HEK293 (cell line): Measurements from ENCODE around the gene PRSS33.

Experiments used
- REPIN1 ChIP-seq: fragments of 450-650 bp; formaldehyde crosslinking; IDR thresholded peaks from 2 replicates; pipeline ENCODE4 v1.5.1; 2017; ENCODE audit warnings: missing biosample characterization, missing genetic modification characterization, low read depth
- WT1 ChIP-seq: fragments of 450-650 bp; formaldehyde crosslinking; IDR thresholded peaks from 2 replicates; pipeline ENCODE4 v1.5.1; 2016; ENCODE audit warnings: missing biosample characterization, missing genetic modification characterization
- YY1 ChIP-seq: fragments of 450-650 bp; formaldehyde crosslinking; IDR thresholded peaks from 2 replicates; pipeline ENCODE4 v1.5.1; 2018; ENCODE audit warnings: missing biosample characterization, missing genetic modification characterization
- ZFP37 ChIP-seq: fragments of 450-650 bp; formaldehyde crosslinking; IDR thresholded peaks from 2 replicates; pipeline ENCODE4 v1.5.1; 2016; ENCODE audit warnings: missing biosample characterization, missing genetic modification characterization
- ZNF121 ChIP-seq: fragments of 450-650 bp; formaldehyde crosslinking; IDR thresholded peaks from 2 replicates; pipeline ENCODE4 v1.5.1; 2016; ENCODE audit warnings: missing biosample characterization, missing genetic modification characterization
- ZNF146 ChIP-seq: fragments of 450-650 bp; formaldehyde crosslinking; IDR thresholded peaks from 2 replicates; pipeline ENCODE4 v1.5.1; 2016; ENCODE audit warnings: missing biosample characterization, missing genetic modification characterization
- ZNF16 ChIP-seq: fragments of 450-650 bp; formaldehyde crosslinking; IDR thresholded peaks from 2 replicates; pipeline ENCODE4 v1.5.1; 2016; ENCODE audit warnings: low read depth, missing biosample characterization, missing genetic modification characterization
- ZNF174 ChIP-seq: fragments of 450-650 bp; formaldehyde crosslinking; IDR thresholded peaks from 2 replicates; pipeline ENCODE4 v1.5.0; 2017; ENCODE audit warnings: missing biosample characterization, mild to moderate bottlenecking, missing genetic modification characterization
- ZNF2 ChIP-seq: fragments of 450-650 bp; formaldehyde crosslinking; IDR thresholded peaks from 2 replicates; pipeline ENCODE4 v1.5.1; 2016; ENCODE audit warnings: missing biosample characterization, missing genetic modification characterization
- ZNF266 ChIP-seq: fragments of 450-650 bp; formaldehyde crosslinking; IDR thresholded peaks from 2 replicates; pipeline ENCODE4 v1.5.1; 2016; ENCODE audit warnings: missing biosample characterization, missing genetic modification characterization, low read depth
- ZNF274 ChIP-seq, 2 experiments: fragments of 200-500 bp in 1 of 2; fragments of 450-650 bp in 1 of 2; sonication (Bioruptor generic) in 1 of 2; formaldehyde crosslinking in 1 of 2; IDR thresholded peaks; 2 replicates each; pipeline versions ENCODE4 v1.5.1 to v1.6.1; 2014 to 2016; ENCODE audit warnings: borderline replicate concordance in 1 of 2, inconsistent platforms in 1 of 2, low read length in 1 of 2, missing biosample characterization in 1 of 2, missing genetic modification characterization in 1 of 2
- ZNF335 ChIP-seq: fragments of 450-650 bp; formaldehyde crosslinking; conservative IDR thresholded peaks from 2 replicates; pipeline ENCODE4 v1.5.1; 2016; ENCODE audit warnings: missing biosample characterization, missing genetic modification characterization
- ZNF341 ChIP-seq: fragments of 450-650 bp; formaldehyde crosslinking; IDR thresholded peaks from 2 replicates; pipeline ENCODE4; 2016; ENCODE audit warnings: low read depth, missing biosample characterization, missing genetic modification characterization
- ZNF37A ChIP-seq: fragments of 450-650 bp; IDR thresholded peaks from 2 replicates; pipeline ENCODE4 v1.5.1; 2018; ENCODE audit warnings: missing biosample characterization, missing genetic modification characterization
- ZNF423 ChIP-seq: fragments of 450-650 bp; formaldehyde crosslinking; IDR thresholded peaks from 2 replicates; pipeline ENCODE4 v1.5.1; 2016; ENCODE audit warnings: missing biosample characterization, missing genetic modification characterization
- ZNF560 ChIP-seq: fragments of 450-650 bp; formaldehyde crosslinking; IDR thresholded peaks from 2 replicates; pipeline ENCODE4 v1.5.1; 2017; ENCODE audit warnings: missing biosample characterization, missing genetic modification characterization, borderline replicate concordance
- ZNF623 ChIP-seq: fragments of 450-650 bp; formaldehyde crosslinking; IDR thresholded peaks from 2 replicates; pipeline ENCODE4 v1.5.1; 2016; ENCODE audit warnings: missing biosample characterization, missing genetic modification characterization
- ZNF660 ChIP-seq: fragments of 450-650 bp; IDR thresholded peaks from 2 replicates; pipeline ENCODE4 v1.5.1; 2018; ENCODE audit warnings: missing biosample characterization, mild to moderate bottlenecking, missing genetic modification characterization
- ZNF670 ChIP-seq: fragments of 450-650 bp; formaldehyde crosslinking; IDR thresholded peaks from 2 replicates; pipeline ENCODE4 v1.5.1; 2016; ENCODE audit warnings: missing biosample characterization, missing genetic modification characterization, low read depth
- ZNF791 ChIP-seq: fragments of 450-650 bp; formaldehyde crosslinking; IDR thresholded peaks from 2 replicates; pipeline ENCODE4 v1.5.1; 2016; ENCODE audit warnings: missing biosample characterization, missing genetic modification characterization
- TF ChIP-seq, protein P1 (sequence below): fragments of 450-650 bp; formaldehyde crosslinking; IDR thresholded peaks from 2 replicates; pipeline ENCODE4 v1.5.1; 2016; ENCODE audit warnings: missing biosample characterization, missing genetic modification characterization
- TF ChIP-seq, protein P2 (sequence below): fragments of 450-650 bp; formaldehyde crosslinking; IDR thresholded peaks from 2 replicates; pipeline ENCODE4 v1.5.1; 2016; ENCODE audit warnings: missing biosample characterization, missing genetic modification characterization
- TF ChIP-seq, protein P3 (sequence below): fragments of 450-650 bp; formaldehyde crosslinking; IDR thresholded peaks from 2 replicates; pipeline ENCODE4 v1.5.1; 2017; ENCODE audit warnings: missing biosample characterization, missing genetic modification characterization
- TF ChIP-seq, protein P4 (sequence below): fragments of 450-650 bp; formaldehyde crosslinking; IDR thresholded peaks from 2 replicates; pipeline ENCODE4 v1.5.0; 2017; ENCODE audit warnings: missing biosample characterization, missing genetic modification characterization, borderline replicate concordance
- TF ChIP-seq, protein P5 (sequence below): fragments of 450-650 bp; formaldehyde crosslinking; IDR thresholded peaks from 2 replicates; pipeline ENCODE4 v1.5.1; 2016; ENCODE audit warnings: missing biosample characterization, missing genetic modification characterization
- TF ChIP-seq, protein P6 (sequence below): fragments of 450-650 bp; formaldehyde crosslinking; IDR thresholded peaks from 2 replicates; pipeline ENCODE4 v1.5.1; 2016; ENCODE audit warnings: missing biosample characterization, missing genetic modification characterization, borderline replicate concordance

Gene PRSS33

DNA sequence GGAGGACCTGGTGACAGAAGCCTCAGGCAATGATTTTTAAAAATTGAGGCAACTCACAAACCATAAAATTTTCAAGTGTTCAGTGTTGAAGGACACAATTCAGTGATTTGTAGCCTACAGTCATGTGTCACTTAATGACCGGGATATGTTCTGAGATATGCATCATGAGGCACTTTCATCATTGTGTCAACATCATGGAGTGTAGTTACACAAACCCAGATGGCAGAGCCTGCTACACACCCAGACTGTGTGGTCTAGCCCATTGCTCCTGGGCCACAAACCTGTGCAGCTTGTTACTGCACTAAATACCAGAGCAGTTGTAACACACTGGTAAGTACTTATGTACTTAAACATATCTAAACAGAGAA is 12.5 kb upstream of the PRSS33 start (continued):
- TF ChIP-seq, protein P1, sequence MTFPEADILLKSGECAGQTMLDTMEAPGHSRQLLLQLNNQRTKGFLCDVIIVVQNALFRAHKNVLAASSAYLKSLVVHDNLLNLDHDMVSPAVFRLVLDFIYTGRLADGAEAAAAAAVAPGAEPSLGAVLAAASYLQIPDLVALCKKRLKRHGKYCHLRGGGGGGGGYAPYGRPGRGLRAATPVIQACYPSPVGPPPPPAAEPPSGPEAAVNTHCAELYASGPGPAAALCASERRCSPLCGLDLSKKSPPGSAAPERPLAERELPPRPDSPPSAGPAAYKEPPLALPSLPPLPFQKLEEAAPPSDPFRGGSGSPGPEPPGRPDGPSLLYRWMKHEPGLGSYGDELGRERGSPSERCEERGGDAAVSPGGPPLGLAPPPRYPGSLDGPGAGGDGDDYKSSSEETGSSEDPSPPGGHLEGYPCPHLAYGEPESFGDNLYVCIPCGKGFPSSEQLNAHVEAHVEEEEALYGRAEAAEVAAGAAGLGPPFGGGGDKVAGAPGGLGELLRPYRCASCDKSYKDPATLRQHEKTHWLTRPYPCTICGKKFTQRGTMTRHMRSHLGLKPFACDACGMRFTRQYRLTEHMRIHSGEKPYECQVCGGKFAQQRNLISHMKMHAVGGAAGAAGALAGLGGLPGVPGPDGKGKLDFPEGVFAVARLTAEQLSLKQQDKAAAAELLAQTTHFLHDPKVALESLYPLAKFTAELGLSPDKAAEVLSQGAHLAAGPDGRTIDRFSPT (tag by site-specific recombination) = 0 out of 2 replicates have a peak, but pooled peaks have one; percentile 45
- TF ChIP-seq ZNF423 (no peak), ZNF37A (no peak), ZNF623 (tag by site-specific recombination) (no peak), ZNF266 (tag by site-specific recombination) (no peak), ZNF146 (tag by site-specific recombination) (peak; percentile 38), WT1 (tag by site-specific recombination) (peak; percentile 96), ZNF121 (no peak), ZNF660 (no peak), ZNF341 (tag by site-specific recombination) (no peak), ZNF16 (tag by site-specific recombination) (no peak), ZFP37 (tag by site-specific recombination) (no peak), ZNF670 (tag by site-specific recombination) (no peak), REPIN1 (tag by site-specific recombination) (no peak), ZNF274 (IDR thresholded peaks at IDR 0.05; ENCODE audit: low read length) (no peak), ZNF274 (tag by site-specific recombination; IDR thresholded peaks at IDR 0.05; ENCODE audit: borderline replicate concordance) (no peak), YY1 (no peak), ZNF560 (tag by site-specific recombination) (no peak), ZNF2 (tag by site-specific recombination) (0 out of 2 replicates have a peak, but pooled peaks have one; percentile 65), ZNF174 (tag by site-specific recombination) (no peak), ZNF791 (tag by site-specific recombination) (no peak), ZNF335 (tag by site-specific recombination) (peak; percentile 49)
- TF ChIP-seq, protein P2, sequence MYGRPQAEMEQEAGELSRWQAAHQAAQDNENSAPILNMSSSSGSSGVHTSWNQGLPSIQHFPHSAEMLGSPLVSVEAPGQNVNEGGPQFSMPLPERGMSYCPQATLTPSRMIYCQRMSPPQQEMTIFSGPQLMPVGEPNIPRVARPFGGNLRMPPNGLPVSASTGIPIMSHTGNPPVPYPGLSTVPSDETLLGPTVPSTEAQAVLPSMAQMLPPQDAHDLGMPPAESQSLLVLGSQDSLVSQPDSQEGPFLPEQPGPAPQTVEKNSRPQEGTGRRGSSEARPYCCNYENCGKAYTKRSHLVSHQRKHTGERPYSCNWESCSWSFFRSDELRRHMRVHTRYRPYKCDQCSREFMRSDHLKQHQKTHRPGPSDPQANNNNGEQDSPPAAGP (tag by site-specific recombination) = peak; percentile 99
- TF ChIP-seq, protein P3, sequence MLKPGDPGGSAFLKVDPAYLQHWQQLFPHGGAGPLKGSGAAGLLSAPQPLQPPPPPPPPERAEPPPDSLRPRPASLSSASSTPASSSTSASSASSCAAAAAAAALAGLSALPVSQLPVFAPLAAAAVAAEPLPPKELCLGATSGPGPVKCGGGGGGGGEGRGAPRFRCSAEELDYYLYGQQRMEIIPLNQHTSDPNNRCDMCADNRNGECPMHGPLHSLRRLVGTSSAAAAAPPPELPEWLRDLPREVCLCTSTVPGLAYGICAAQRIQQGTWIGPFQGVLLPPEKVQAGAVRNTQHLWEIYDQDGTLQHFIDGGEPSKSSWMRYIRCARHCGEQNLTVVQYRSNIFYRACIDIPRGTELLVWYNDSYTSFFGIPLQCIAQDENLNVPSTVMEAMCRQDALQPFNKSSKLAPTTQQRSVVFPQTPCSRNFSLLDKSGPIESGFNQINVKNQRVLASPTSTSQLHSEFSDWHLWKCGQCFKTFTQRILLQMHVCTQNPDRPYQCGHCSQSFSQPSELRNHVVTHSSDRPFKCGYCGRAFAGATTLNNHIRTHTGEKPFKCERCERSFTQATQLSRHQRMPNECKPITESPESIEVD (tag by site-specific recombination) = peak; percentile 67
- TF ChIP-seq, protein P4, sequence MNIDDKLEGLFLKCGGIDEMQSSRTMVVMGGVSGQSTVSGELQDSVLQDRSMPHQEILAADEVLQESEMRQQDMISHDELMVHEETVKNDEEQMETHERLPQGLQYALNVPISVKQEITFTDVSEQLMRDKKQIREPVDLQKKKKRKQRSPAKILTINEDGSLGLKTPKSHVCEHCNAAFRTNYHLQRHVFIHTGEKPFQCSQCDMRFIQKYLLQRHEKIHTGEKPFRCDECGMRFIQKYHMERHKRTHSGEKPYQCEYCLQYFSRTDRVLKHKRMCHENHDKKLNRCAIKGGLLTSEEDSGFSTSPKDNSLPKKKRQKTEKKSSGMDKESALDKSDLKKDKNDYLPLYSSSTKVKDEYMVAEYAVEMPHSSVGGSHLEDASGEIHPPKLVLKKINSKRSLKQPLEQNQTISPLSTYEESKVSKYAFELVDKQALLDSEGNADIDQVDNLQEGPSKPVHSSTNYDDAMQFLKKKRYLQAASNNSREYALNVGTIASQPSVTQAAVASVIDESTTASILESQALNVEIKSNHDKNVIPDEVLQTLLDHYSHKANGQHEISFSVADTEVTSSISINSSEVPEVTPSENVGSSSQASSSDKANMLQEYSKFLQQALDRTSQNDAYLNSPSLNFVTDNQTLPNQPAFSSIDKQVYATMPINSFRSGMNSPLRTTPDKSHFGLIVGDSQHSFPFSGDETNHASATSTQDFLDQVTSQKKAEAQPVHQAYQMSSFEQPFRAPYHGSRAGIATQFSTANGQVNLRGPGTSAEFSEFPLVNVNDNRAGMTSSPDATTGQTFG (tag by site-specific recombination) = no peak
- TF ChIP-seq, protein P5, sequence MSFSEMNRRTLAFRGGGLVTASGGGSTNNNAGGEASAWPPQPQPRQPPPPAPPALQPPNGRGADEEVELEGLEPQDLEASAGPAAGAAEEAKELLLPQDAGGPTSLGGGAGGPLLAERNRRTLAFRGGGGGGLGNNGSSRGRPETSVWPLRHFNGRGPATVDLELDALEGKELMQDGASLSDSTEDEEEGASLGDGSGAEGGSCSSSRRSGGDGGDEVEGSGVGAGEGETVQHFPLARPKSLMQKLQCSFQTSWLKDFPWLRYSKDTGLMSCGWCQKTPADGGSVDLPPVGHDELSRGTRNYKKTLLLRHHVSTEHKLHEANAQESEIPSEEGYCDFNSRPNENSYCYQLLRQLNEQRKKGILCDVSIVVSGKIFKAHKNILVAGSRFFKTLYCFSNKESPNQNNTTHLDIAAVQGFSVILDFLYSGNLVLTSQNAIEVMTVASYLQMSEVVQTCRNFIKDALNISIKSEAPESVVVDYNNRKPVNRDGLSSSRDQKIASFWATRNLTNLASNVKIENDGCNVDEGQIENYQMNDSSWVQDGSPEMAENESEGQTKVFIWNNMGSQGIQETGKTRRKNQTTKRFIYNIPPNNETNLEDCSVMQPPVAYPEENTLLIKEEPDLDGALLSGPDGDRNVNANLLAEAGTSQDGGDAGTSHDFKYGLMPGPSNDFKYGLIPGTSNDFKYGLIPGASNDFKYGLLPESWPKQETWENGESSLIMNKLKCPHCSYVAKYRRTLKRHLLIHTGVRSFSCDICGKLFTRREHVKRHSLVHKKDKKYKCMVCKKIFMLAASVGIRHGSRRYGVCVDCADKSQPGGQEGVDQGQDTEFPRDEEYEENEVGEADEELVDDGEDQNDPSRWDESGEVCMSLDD (tag by site-specific recombination) = no peak
- TF ChIP-seq, protein P6, sequence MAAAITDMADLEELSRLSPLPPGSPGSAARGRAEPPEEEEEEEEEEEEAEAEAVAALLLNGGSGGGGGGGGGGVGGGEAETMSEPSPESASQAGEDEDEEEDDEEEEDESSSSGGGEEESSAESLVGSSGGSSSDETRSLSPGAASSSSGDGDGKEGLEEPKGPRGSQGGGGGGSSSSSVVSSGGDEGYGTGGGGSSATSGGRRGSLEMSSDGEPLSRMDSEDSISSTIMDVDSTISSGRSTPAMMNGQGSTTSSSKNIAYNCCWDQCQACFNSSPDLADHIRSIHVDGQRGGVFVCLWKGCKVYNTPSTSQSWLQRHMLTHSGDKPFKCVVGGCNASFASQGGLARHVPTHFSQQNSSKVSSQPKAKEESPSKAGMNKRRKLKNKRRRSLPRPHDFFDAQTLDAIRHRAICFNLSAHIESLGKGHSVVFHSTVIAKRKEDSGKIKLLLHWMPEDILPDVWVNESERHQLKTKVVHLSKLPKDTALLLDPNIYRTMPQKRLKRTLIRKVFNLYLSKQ = no peak
